ENCODE measurements around the gene INKA2. TPM values are rescaled to one million over a fixed set of nuclear protein-coding genes. Genes with fewer than 3 reads are reported as not detected.

The INKA2 gene
- total and polyA plus RNA-seq, 4 donors = 5.7 to 25.9 (median 15.1) TPM

- Histone ChIP-seq H3K27ac (ENCODE audit: low read depth, low read length) (no peak overlapping the region), H3K4me3 (ENCODE audit: low read depth, low read length) (no peak overlapping the region), H3K36me3 (ENCODE audit: control insufficient read depth, insufficient read depth, low read length) (peaks cover 30% of the 10 kb centered on the region), H3K27me3 (ENCODE audit: control insufficient read depth, insufficient read depth, low read length) (no peaks in the 10 kb centered on the region), H3K4me1 (ENCODE audit: control insufficient read depth, insufficient read depth, low read length) (peaks cover 4% of the 10 kb centered on the region), H3K9me3 (ENCODE audit: control insufficient read depth, insufficient read depth, low read length) (no peaks in the 10 kb centered on the region)
- WGBS (ENCODE audit: insufficient coverage) = 47% methylated on average over 4 of the region's 9 CpGs
- DNase-seq (ENCODE audit: low read depth in 4 of 6, low spot score in 6 of 6) = no peak
Observed at GRCh38 chr1:111775966-111776365, 36.8 kb upstream of the INKA2 start.

GRCh38 chr1:111770916-111771315 lies 31.7 kb upstream of the INKA2 start:
- Histone ChIP-seq H3K9me3 (ENCODE audit: control insufficient read depth, insufficient read depth, low read length) (no peaks in the 10 kb centered on the region), H3K27me3 (ENCODE audit: control insufficient read depth, insufficient read depth, low read length) (no peaks in the 10 kb centered on the region), H3K27ac (ENCODE audit: low read depth, low read length) (no peak overlapping the region), H3K4me1 (ENCODE audit: control insufficient read depth, insufficient read depth, low read length) (peaks cover 2% of the 10 kb centered on the region), H3K4me3 (ENCODE audit: low read depth, low read length) (no peak overlapping the region), H3K36me3 (ENCODE audit: control insufficient read depth, insufficient read depth, low read length) (peaks cover 8% of the 10 kb centered on the region)
- no peak for DNase-seq (ENCODE audit: low read depth in 4 of 6, low spot score in 6 of 6)
- WGBS (ENCODE audit: insufficient coverage) = no CpG with 5 or more reads among the region's 4 CpGs

GRCh38 chr1:111769517-111770146 lies 30.4 kb upstream of the INKA2 start:
- Histone ChIP-seq H3K27me3 (ENCODE audit: control insufficient read depth, insufficient read depth, low read length) (no peaks in the 10 kb centered on the region), H3K27ac (ENCODE audit: low read depth, low read length) (no peak overlapping the region), H3K4me3 (ENCODE audit: low read depth, low read length) (no peak overlapping the region), H3K36me3 (ENCODE audit: control insufficient read depth, insufficient read depth, low read length) (peaks cover 7% of the 10 kb centered on the region), H3K9me3 (ENCODE audit: control insufficient read depth, insufficient read depth, low read length) (no peaks in the 10 kb centered on the region), H3K4me1 (ENCODE audit: control insufficient read depth, insufficient read depth, low read length) (no peaks in the 10 kb centered on the region)
- WGBS (ENCODE audit: insufficient coverage) = no CpG with 5 or more reads among the region's 6 CpGs
- peak in 5 of 6 donors; percentile 42 to 90 (median 52) for DNase-seq (ENCODE audit: low read depth in 4 of 6, low spot score in 6 of 6)

DNA sequence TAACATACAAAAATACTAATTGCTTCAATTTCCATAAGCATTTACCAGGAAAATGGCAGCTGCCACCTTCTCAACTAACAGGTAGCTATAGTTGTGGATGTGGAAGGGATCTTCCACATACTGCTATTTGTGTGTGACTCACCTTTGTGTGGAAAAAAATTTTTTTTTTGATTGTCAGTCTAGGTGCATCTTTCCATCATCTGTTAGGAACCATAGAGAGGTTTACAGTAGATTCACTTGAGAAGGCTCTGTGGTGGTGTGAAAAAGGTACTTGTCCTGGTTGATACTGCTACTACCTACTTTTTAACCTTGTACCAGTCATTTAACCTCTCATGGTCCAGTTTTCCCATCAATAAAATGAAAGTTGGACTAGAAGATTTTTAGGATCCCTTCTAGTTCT lies 29.4 kb upstream of the INKA2 start:
- no peaks in the 10 kb centered on the region for H3K27me3 ChIP-seq (ENCODE audit: control insufficient read depth, insufficient read depth, low read length)
- no peak overlapping the region for H3K4me3 ChIP-seq (ENCODE audit: low read depth, low read length)
- no peaks in the 10 kb centered on the region for H3K9me3 ChIP-seq (ENCODE audit: control insufficient read depth, insufficient read depth, low read length)
- DNase-seq (ENCODE audit: low read depth in 4 of 6, low spot score in 6 of 6) = no peak
- no peak overlapping the region for H3K27ac ChIP-seq (ENCODE audit: low read depth, low read length)
- no peaks in the 10 kb centered on the region for H3K4me1 ChIP-seq (ENCODE audit: control insufficient read depth, insufficient read depth, low read length)
- H3K36me3 ChIP-seq (ENCODE audit: control insufficient read depth, insufficient read depth, low read length) = peaks cover 12% of the 10 kb centered on the region

DNA sequence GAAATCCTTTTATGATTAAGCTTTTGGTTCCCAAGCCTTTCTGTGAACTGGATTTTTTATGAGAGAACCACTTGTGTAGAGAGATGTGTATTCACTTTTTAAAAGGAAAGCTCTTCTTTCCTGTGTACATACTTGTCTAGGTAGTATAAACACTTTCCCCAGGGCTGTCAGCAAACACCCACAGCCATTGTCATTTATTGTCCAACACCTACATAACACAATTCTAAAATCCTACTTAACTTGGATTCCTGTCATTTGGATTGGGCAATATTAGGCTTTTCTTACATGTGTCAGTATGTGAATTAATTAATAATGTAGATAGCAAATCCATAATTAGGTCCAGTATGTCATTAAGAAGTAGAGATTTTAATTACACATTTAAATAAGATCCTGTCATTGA lies 28.8 kb upstream of the INKA2 start:
- Histone ChIP-seq H3K36me3 (ENCODE audit: control insufficient read depth, insufficient read depth, low read length) (peaks cover 17% of the 10 kb centered on the region), H3K27ac (ENCODE audit: low read depth, low read length) (no peak overlapping the region), H3K9me3 (ENCODE audit: control insufficient read depth, insufficient read depth, low read length) (no peaks in the 10 kb centered on the region), H3K27me3 (ENCODE audit: control insufficient read depth, insufficient read depth, low read length) (no peaks in the 10 kb centered on the region), H3K4me1 (ENCODE audit: control insufficient read depth, insufficient read depth, low read length) (no peaks in the 10 kb centered on the region), H3K4me3 (ENCODE audit: low read depth, low read length) (no peak overlapping the region)
- DNase-seq (ENCODE audit: low read depth in 4 of 6, low spot score in 6 of 6) = no peak

DNA sequence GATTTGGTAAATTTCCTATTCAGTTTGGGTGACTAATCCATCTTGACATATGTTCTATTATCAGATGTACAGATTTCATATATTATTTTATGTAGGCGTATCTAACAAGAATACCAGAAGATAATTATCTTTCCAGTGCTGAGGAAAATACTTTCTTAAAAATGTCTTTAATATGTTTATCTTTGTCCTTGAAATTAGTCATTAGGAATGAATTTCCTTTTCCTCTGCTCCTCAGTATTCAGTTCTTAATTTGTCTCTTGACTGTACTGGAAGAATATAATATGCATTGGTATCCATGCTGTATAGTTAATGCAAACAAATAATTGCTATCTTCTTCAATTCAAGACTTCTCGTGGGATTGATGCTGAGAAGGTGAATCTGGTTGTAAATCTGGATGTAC lies 23.1 kb upstream of the INKA2 start:
- Histone ChIP-seq H3K4me3 (ENCODE audit: low read depth, low read length) (no peak overlapping the region), H3K4me1 (ENCODE audit: control insufficient read depth, insufficient read depth, low read length) (no peaks in the 10 kb centered on the region), H3K9me3 (ENCODE audit: control insufficient read depth, insufficient read depth, low read length) (no peaks in the 10 kb centered on the region), H3K36me3 (ENCODE audit: control insufficient read depth, insufficient read depth, low read length) (peaks cover 17% of the 10 kb centered on the region), H3K27ac (ENCODE audit: low read depth, low read length) (no peak overlapping the region), H3K27me3 (ENCODE audit: control insufficient read depth, insufficient read depth, low read length) (no peaks in the 10 kb centered on the region)
- no CpG with 5 or more reads among the region's 2 CpGs for WGBS (ENCODE audit: insufficient coverage)
- no peak for DNase-seq (ENCODE audit: low read depth in 4 of 6, low spot score in 6 of 6)

DNA sequence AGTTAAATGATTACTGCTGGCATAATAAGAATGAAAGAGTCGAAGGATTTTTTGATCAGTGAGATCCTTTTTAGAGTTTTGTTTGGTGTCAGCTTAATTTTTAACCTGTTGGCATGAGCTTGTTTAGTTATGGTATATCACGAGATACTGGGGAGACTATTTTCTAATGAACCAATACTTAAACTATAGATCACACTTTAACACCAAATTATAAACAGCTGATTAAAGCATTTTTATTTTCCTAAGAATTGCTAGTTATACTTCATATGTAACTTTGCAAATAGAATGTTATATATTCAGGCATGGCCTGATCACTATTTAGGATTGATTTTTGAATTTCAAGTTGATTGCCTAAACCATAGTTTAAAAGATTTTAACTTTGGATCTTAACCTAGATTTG lies 22.5 kb upstream of the INKA2 start:
- DNase-seq (ENCODE audit: low read depth in 4 of 6, low spot score in 6 of 6) = no peak
- WGBS (ENCODE audit: insufficient coverage) = no CpG with 5 or more reads among the region's 2 CpGs
- peaks cover 17% of the 10 kb centered on the region for H3K36me3 ChIP-seq (ENCODE audit: control insufficient read depth, insufficient read depth, low read length)
- no peak overlapping the region for H3K4me3 ChIP-seq (ENCODE audit: low read depth, low read length)
- H3K4me1 ChIP-seq (ENCODE audit: control insufficient read depth, insufficient read depth, low read length) = peaks cover 3% of the 10 kb centered on the region
- H3K27ac ChIP-seq (ENCODE audit: low read depth, low read length) = no peak overlapping the region
- no peaks in the 10 kb centered on the region for H3K27me3 ChIP-seq (ENCODE audit: control insufficient read depth, insufficient read depth, low read length)
- H3K9me3 ChIP-seq (ENCODE audit: control insufficient read depth, insufficient read depth, low read length) = no peaks in the 10 kb centered on the region

DNA sequence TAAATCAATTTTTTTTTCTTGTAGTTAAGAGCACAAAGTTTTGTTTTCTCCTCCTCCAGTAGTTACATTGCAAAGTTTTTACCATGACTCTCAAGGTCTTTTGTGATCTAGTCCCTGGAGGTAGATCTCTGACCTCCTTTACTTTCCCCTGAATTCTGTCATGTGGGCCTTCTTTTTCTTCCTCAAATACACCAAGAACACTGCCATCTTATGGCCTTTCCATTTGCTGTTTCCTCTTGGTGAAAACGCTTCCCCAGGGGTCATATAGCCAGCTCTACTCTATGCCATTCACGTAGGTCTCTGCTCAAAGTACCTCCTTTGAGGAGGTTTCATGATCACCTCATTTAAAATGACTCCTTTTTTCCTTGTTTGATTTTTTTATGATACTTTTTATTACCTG lies 19.2 kb upstream of the INKA2 start:
- H3K4me3 ChIP-seq (ENCODE audit: low read depth, low read length) = no peak overlapping the region
- H3K27me3 ChIP-seq (ENCODE audit: control insufficient read depth, insufficient read depth, low read length) = no peaks in the 10 kb centered on the region
- no peaks in the 10 kb centered on the region for H3K9me3 ChIP-seq (ENCODE audit: control insufficient read depth, insufficient read depth, low read length)
- H3K4me1 ChIP-seq (ENCODE audit: control insufficient read depth, insufficient read depth, low read length) = peaks cover 11% of the 10 kb centered on the region
- 30% methylated on average over 1 of the region's 2 CpGs for WGBS (ENCODE audit: insufficient coverage)
- peaks cover 4% of the 10 kb centered on the region for H3K36me3 ChIP-seq (ENCODE audit: control insufficient read depth, insufficient read depth, low read length)
- H3K27ac ChIP-seq (ENCODE audit: low read depth, low read length) = no peak overlapping the region
- DNase-seq (ENCODE audit: low read depth in 4 of 6, low spot score in 6 of 6) = no peak

DNA sequence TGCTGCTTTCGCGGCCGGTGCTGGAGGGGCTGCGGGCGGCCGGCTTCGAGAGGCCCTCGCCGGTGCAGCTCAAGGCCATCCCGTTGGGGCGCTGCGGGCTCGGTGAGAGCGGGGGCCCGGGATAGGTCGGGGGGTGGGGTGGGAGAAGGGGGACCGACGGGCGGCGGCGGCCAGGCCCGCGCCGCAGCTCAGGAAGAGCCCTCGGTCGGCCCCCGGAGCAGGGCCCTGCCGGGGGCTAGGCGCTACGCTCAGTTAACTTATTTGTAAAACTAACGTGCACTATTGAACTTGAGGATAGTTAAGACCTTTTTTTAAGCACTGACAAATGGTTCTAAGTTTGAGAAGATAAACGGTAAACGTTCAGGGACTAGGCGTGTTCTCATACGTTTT lies 16.9 kb upstream of the INKA2 start:
- H3K27me3 ChIP-seq (ENCODE audit: control insufficient read depth, insufficient read depth, low read length) = no peaks in the 10 kb centered on the region
- peaks cover 11% of the 10 kb centered on the region for H3K4me1 ChIP-seq (ENCODE audit: control insufficient read depth, insufficient read depth, low read length)
- H3K36me3 ChIP-seq (ENCODE audit: control insufficient read depth, insufficient read depth, low read length) = no peaks in the 10 kb centered on the region
- peak overlapping the region; percentile 97 for H3K27ac ChIP-seq (ENCODE audit: low read depth, low read length)
- under 1% methylated on average over 32 of the region's 35 CpGs for WGBS (ENCODE audit: insufficient coverage)
- DNase-seq (ENCODE audit: low read depth in 4 of 6, low spot score in 6 of 6) = no peak
- no peaks in the 10 kb centered on the region for H3K9me3 ChIP-seq (ENCODE audit: control insufficient read depth, insufficient read depth, low read length)
- H3K4me3 ChIP-seq (ENCODE audit: low read depth, low read length) = peak overlapping the region; percentile 95

DNA sequence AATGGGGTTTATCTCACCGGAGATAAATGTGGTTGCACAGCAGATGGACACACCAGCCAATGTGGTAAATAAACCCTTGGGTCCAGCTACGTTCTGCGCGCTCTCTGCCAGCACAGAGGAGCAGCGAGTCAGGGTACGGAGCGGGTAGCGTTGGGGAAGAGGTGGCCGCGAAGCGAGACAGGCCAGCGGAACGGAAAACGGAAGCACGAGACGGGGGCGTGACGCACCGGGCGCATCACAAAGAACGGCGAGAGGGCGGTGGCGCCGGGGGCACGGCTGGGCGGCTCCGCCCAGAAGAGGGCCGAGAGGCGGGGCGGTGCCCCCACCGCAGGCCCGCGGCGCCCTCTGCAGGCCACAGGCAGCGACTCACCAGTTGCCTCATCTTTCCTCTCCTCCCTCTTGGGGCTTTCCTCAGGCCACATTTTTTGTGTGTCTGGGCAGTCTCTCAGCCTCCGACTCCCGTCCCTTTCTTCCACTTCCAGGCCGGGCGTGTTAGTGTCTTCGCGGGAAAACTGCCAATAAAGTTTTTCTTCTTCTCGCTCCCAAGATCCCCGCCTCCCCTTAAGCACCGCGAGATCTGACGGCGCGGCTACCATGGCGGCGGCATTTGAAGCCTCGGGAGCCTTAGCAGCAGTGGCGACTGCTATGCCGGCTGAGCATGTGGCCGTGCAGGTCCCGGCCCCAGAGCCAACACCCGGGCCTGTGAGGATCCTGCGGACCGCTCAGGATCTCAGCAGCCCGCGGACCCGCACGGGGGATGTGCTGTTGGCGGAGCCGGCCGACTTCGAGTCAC lies 16.3 kb upstream of the INKA2 start, which contains the start of gene DDX20:
TSS of gene DDX20 (plus strand) at position 571 of the 793 bp plus-strand sequence. CDS start at position 595, 24 bp downstream.
- H3K4me1 ChIP-seq (ENCODE audit: control insufficient read depth, insufficient read depth, low read length) = peaks cover 11% of the 10 kb centered on the region
- DNase-seq (ENCODE audit: low read depth in 4 of 6, low spot score in 6 of 6) = peak; percentile 87 to 99 (median 95)
- no peaks in the 10 kb centered on the region for H3K27me3 ChIP-seq (ENCODE audit: control insufficient read depth, insufficient read depth, low read length)
- no peaks in the 10 kb centered on the region for H3K9me3 ChIP-seq (ENCODE audit: control insufficient read depth, insufficient read depth, low read length)
- under 1% methylated on average over 67 of the region's 67 CpGs for WGBS (ENCODE audit: insufficient coverage)
- H3K27ac ChIP-seq (ENCODE audit: low read depth, low read length) = peak within 1 kb of the TSS; percentile 97
- H3K36me3 ChIP-seq (ENCODE audit: control insufficient read depth, insufficient read depth, low read length) = no peaks in the 10 kb centered on the region
- peak within 1 kb of the TSS; percentile 95 for H3K4me3 ChIP-seq (ENCODE audit: low read depth, low read length)

Data from spinal cord (tissue), 10 donors.